ENCODE data around the gene CLEC6A. TPM values are rescaled to one million over a fixed set of nuclear protein-coding genes. Genes with fewer than 3 reads are reported as not detected.
"Not testable (repeated sequence)": the region's sequence is repeated elsewhere in the genome, so short reads cannot be mapped to it uniquely, and the experiment has no call there.

The CLEC6A gene
- total RNA-seq = not detected

DNA sequence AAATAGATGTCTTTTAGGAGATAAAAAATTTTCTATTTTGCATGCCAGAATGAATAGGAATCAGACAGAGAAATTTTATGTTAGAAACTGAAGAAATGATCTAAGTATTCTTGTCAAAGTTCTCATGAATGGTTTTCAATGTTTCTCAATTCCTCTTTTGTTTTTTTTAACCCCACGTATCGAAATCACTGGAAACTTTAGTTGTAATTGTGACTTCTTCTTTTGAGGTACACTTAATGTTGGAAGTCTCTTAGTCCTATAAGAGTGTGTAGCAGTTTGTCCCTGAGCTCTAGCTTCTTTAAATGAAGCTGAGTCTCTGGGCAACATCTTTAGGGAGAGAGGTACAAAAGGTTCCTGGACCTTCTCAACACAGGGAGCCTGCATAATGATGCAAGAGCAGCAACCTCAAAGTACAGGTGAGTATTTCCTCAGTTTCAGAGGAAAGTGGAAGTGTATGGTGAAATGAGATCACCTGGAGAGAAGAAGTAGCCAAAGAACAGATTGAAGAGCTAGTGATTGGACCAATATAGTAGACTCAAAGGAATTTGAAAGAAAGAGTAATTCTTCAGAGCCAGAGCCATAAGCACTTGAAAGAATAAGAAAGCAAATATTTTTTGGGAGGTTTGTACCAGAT, at the start of gene CLEC6A:
CLEC6A (plus strand) TSS at position 236 of the 634 bp plus-strand sequence; CDS start at position 386, 150 bp downstream.
- WGBS = 85% methylated on average over 2 of the region's 2 CpGs
- no peaks in the 10 kb centered on the region for H3K4me1 ChIP-seq (replicated peaks)
- no peak within 1 kb of the TSS for H3K4me3 ChIP-seq
- no peaks in the 10 kb centered on the region for H3K27me3 ChIP-seq (replicated peaks; ENCODE audit: insufficient read depth)
- intact Hi-C loops (cut with DNase I) = no loop called here
- H3K36me3 ChIP-seq = no peaks in the 10 kb centered on the region
- H3K9me3 ChIP-seq = no peaks in the 10 kb centered on the region
- TF ChIP-seq, protein P1, sequence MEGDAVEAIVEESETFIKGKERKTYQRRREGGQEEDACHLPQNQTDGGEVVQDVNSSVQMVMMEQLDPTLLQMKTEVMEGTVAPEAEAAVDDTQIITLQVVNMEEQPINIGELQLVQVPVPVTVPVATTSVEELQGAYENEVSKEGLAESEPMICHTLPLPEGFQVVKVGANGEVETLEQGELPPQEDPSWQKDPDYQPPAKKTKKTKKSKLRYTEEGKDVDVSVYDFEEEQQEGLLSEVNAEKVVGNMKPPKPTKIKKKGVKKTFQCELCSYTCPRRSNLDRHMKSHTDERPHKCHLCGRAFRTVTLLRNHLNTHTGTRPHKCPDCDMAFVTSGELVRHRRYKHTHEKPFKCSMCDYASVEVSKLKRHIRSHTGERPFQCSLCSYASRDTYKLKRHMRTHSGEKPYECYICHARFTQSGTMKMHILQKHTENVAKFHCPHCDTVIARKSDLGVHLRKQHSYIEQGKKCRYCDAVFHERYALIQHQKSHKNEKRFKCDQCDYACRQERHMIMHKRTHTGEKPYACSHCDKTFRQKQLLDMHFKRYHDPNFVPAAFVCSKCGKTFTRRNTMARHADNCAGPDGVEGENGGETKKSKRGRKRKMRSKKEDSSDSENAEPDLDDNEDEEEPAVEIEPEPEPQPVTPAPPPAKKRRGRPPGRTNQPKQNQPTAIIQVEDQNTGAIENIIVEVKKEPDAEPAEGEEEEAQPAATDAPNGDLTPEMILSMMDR (IDR thresholded peaks at IDR 0.05) = no peak
- TF ChIP-seq POLR2A (IDR thresholded peaks at IDR 0.05) (no peak), POLR2AphosphoS5 (IDR thresholded peaks at IDR 0.05) (no peak)
- no peak for DNase-seq (ENCODE audit: low spot score)
- H3K27ac ChIP-seq = no peak within 1 kb of the TSS

DNA sequence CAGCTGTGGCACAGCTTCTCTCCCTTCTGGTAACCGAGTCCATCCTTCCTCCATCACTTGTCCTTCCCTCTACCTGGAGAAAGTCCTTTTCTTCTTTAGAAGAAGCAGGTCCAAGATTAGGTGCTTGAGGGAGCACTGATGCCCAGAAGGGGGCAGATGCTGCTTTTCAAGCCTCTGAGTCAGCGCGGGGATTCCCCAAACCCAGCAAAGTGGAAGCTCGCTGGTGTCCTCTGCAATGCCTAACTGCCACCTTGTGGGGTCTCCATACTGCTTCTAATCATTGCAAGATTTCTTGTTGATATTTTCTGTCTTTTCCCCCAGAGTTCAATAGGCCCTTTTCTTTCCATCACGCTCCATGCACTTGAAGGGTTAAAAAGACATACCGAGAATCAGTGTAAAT, 36.2 kb upstream of the CLEC6A start:
- H3K36me3 ChIP-seq; H3K27ac ChIP-seq; H3K27me3 ChIP-seq (replicated peaks; ENCODE audit: insufficient read depth); H3K4me1 ChIP-seq (replicated peaks); intact Hi-C loops (cut with DNase I); H3K4me3 ChIP-seq; H3K9me3 ChIP-seq; DNase-seq (ENCODE audit: low spot score): not testable (repeated sequence)
- WGBS = no CpG with 5 or more reads among the region's 6 CpGs

DNA sequence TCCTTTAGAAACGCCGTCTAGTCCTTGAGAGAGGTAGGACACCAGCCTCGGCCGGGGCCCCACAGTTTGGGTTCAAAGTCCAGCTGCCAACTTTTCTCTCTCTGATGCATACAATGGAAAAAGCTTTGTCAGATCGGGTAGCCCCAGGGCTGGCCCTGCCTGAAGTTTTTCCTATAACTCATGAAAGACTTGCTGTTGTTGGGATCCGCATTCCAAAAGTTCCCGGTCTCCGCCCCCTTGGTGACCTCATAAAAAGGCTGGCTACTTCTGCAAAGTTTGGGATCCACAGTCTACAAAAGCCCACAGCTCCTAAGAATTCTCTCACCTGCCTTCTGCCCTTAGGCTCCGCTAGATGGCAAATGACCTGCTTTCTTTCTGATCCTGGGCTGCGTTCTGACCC, 35.3 kb upstream of the CLEC6A start:
- no peak for TF ChIP-seq POLR2AphosphoS5 (IDR thresholded peaks at IDR 0.05)
- TF ChIP-seq, protein P1 (IDR thresholded peaks at IDR 0.05) = no peak
- no peaks in the 10 kb centered on the region for H3K36me3 ChIP-seq
- no CpG with 5 or more reads among the region's 10 CpGs for WGBS
- no peaks in the 10 kb centered on the region for H3K27me3 ChIP-seq (replicated peaks; ENCODE audit: insufficient read depth)
- no peak overlapping the region for H3K27ac ChIP-seq
- DNase-seq (ENCODE audit: low spot score) = no peak
- H3K4me3 ChIP-seq = no peak overlapping the region
- H3K4me1 ChIP-seq (replicated peaks) = no peaks in the 10 kb centered on the region
- intact Hi-C loops (cut with DNase I) = no loop called here
- H3K9me3 ChIP-seq = no peaks in the 10 kb centered on the region

DNA sequence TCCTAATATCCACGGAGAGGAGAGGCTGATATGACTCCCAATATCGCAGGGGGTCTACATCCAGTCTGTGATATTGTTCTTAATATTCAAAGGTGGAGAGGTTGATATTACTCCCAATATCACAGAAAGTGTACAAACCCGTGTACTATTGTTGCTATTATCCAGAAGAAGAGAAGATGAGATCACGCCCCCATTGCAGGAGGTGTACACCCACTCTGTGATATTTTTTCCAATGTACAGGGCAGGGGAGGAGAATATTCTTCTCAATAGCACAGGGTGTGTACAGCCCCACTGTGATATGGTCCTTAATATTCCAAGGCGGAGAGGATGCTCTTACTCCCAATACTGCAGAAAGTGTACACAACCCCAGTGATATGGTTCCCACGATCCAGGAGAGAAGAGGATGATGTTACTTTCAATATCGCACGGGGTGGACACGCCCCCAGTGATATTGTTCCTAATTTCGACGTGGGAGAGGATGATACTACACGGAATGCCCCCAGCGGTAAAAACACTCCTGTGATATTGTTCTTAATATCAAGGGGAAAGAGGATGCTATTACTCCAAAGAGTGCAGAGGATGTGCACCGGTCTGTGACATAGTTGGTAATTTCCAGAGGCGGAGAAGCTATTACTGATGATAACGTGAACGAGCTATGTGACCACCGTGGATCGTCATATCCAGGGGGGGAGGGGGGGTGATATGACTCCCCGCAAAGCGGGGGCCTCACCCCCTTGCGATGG, 11.1 kb upstream of the CLEC6A start:
- H3K36me3 ChIP-seq; H3K27me3 ChIP-seq (replicated peaks; ENCODE audit: insufficient read depth); DNase-seq (ENCODE audit: low spot score); H3K27ac ChIP-seq; H3K4me1 ChIP-seq (replicated peaks); H3K4me3 ChIP-seq; H3K9me3 ChIP-seq; intact Hi-C loops (cut with DNase I): not testable (repeated sequence)
- 86% methylated on average over 22 of the region's 22 CpGs for WGBS

DNA sequence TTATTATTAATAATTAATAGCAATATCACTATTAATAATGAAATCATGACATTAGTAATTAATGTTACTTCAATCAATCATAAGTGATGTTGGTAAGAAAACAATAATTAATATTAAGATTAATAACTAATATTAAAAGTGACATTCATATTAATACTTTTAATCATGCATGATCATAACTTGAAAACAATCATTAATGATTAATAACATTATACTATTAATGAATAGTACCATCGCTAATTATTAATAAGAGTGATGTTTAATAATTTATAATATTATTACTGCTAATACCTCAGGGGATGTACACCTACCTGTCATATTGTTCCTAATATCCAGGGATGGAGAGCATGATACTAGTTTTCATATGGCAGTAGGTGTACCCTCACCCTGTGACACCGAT, 10.0 kb upstream of the CLEC6A start:
- Histone ChIP-seq H3K4me1 (replicated peaks) (no peaks in the 10 kb centered on the region), H3K27me3 (replicated peaks; ENCODE audit: insufficient read depth) (no peaks in the 10 kb centered on the region), H3K4me3 (no peak overlapping the region), H3K36me3 (no peaks in the 10 kb centered on the region), H3K9me3 (no peaks in the 10 kb centered on the region), H3K27ac (no peak overlapping the region)
- intact Hi-C loops (cut with DNase I) = no loop called here
- TF ChIP-seq, protein P1 (IDR thresholded peaks at IDR 0.05) = no peak
- TF ChIP-seq POLR2A (IDR thresholded peaks at IDR 0.05) (no peak), POLR2AphosphoS5 (IDR thresholded peaks at IDR 0.05) (no peak)
- DNase-seq (ENCODE audit: low spot score) = no peak
- 97% methylated on average over 2 of the region's 2 CpGs for WGBS

Measured in prostate gland (tissue), 2 donors.